B cell (primary cell): ENCODE results near the gene ADGRF5. TPM values are rescaled to one million over a fixed set of nuclear protein-coding genes. Genes with fewer than 3 reads are reported as not detected.

Experiments used
- ATAC-seq: fragments of 200-7000 bp; cut with Tn5 transposase; one replicate; pipeline ENCODE4 v1.10.0; 2021; ENCODE audit warnings: low read depth, mild to moderate bottlenecking, moderate number of reproducible peaks, moderate library complexity
- CTCF ChIA-PET: fragments of 350-600 bp; sonication (Branson Sonifier 250); formaldehyde crosslinking; loops from one replicate; lab custom pipeline; 2021; ENCODE audit warnings: antibody characterized with exemption, inconsistent platforms; lab: Charles Lee
- POLR2A ChIA-PET: fragments of 350-600 bp; sonication (Branson Sonifier 250); formaldehyde crosslinking; loops from one replicate; lab custom pipeline; 2021; ENCODE audit warnings: antibody characterized with exemption; lab: Charles Lee
- DNase-seq: peaks from one replicate; pipeline ENCODE4 v3.0.0; 2013
- H2AFZ ChIP-seq: 2 replicates; pipeline ENCODE4 v1.6.1; 2012; ENCODE audit warnings: mild to moderate bottlenecking, low read depth, low read length; ENCODE audit not compliant: insufficient read depth, poor library complexity, severe bottlenecking
- H3K27ac ChIP-seq, 2 donors: 1 replicate in 1 of 2; 2 replicates in 1 of 2; pipeline ENCODE4 v1.5.1; 2012 to 2013; ENCODE audit warnings: low read length in 2 of 2, mild to moderate bottlenecking in 2 of 2, moderate library complexity in 1 of 2
- H3K27me3 ChIP-seq, 4 experiments: fragments of 200-600 bp in 1 of 4; sonication (generic) in 1 of 4; replicated peaks in 1 of 4; 1 replicate in 2 of 4; 2 replicates in 2 of 4; pipeline versions ENCODE4 v1.6.1 to v1.7.0; 2013 to 2016; ENCODE audit warnings: low read length in 3 of 4, mild to moderate bottlenecking in 2 of 4, mixed read lengths in 1 of 4, moderate library complexity in 1 of 4; ENCODE audit not compliant: insufficient read depth in 4 of 4, control insufficient read depth in 3 of 4; ENCODE audit errors: control extremely low read depth in 1 of 4
- H3K36me3 ChIP-seq, 2 experiments: replicated peaks in 1 of 2; 1 replicate in 1 of 2; 2 replicates in 1 of 2; pipeline versions ENCODE4 v1.6.1 to v1.7.1; 2013; ENCODE audit warnings: low read length in 1 of 2; ENCODE audit not compliant: insufficient read depth in 2 of 2, control insufficient read depth in 1 of 2; ENCODE audit errors: control extremely low read depth in 1 of 2, extremely low read depth in 1 of 2
- H3K4me1 ChIP-seq, 2 donors: fragments of 200-600 bp in 1 of 2; sonication (generic) in 1 of 2; 1 replicate in 1 of 2; 2 replicates in 1 of 2; pipeline versions ENCODE4 v1.5.1 to v1.6.1; 2013 to 2017; ENCODE audit warnings: low read length in 2 of 2; ENCODE audit not compliant: control insufficient read depth in 2 of 2, insufficient read depth in 2 of 2
- H3K4me2 ChIP-seq: replicated peaks from 2 replicates; pipeline ENCODE3; 2012; ENCODE audit warnings: mild to moderate bottlenecking, low read depth, low read length; ENCODE audit not compliant: poor library complexity, severe bottlenecking
- H3K4me3 ChIP-seq, 5 experiments: fragments of 200-600 bp in 1 of 5; sonication (generic) in 1 of 5; 1 replicate in 3 of 5; 2 replicates in 2 of 5; pipeline versions ENCODE4 v1.5.1 to v1.7.0; 2011 to 2016; ENCODE audit warnings: low read length in 4 of 5, mild to moderate bottlenecking in 4 of 5, low read depth in 2 of 5, control low read depth in 1 of 5, moderate library complexity in 1 of 5; ENCODE audit not compliant: insufficient read depth in 1 of 5; ENCODE audit errors: control extremely low read depth in 1 of 5, extremely low read depth in 1 of 5
- H3K79me2 ChIP-seq: fragments of 200-600 bp; sonication (generic); one replicate; pipeline ENCODE4 v1.6.0; 2016; ENCODE audit warnings: low read length; ENCODE audit not compliant: control insufficient read depth, insufficient read depth
- H3K9ac ChIP-seq: fragments of 200-600 bp; sonication (generic); 2 replicates; pipeline ENCODE4 v1.6.1; 2017; ENCODE audit warnings: mild to moderate bottlenecking, low read length, moderate library complexity
- H3K9me3 ChIP-seq, 3 donors: one replicate each; pipeline versions ENCODE4 v1.6.1 to v1.7.1; 2013; ENCODE audit warnings: low read length in 2 of 3; ENCODE audit not compliant: control insufficient read depth in 2 of 3, insufficient read depth in 1 of 3; ENCODE audit errors: control extremely low read depth in 1 of 3
- H4K20me1 ChIP-seq: 2 replicates; pipeline ENCODE4 v1.6.0; 2012; ENCODE audit warnings: mild to moderate bottlenecking, low read length; ENCODE audit not compliant: insufficient read depth, control insufficient read depth, poor library complexity, severe bottlenecking
- H3K27ac Mint-ChIP-seq: one replicate; pipeline ENCODE4 v1.8.0; 2021; ENCODE audit warnings: mixed read lengths
- H3K27me3 Mint-ChIP-seq: one replicate; pipeline ENCODE4 v1.8.0; 2021; ENCODE audit warnings: mixed read lengths
- H3K4me1 Mint-ChIP-seq: one replicate; pipeline ENCODE4 v1.8.0; 2021; ENCODE audit warnings: mixed read lengths
- H3K4me3 Mint-ChIP-seq: one replicate; pipeline ENCODE4 v1.8.0; 2021; ENCODE audit warnings: mixed read lengths
- H3K9me3 Mint-ChIP-seq: one replicate; pipeline ENCODE4 v1.8.0; 2022; ENCODE audit warnings: mixed read lengths; ENCODE audit not compliant: insufficient read depth
- EZH2 ChIP-seq: IDR thresholded peaks from 2 replicates; pipeline ENCODE4 v1.6.1; 2012; ENCODE audit warnings: borderline replicate concordance, low read depth, mild to moderate bottlenecking, moderate library complexity, low read length; ENCODE audit not compliant: insufficient read depth, poor library complexity, severe bottlenecking
- WGBS: methylation state at CpG from one replicate; pipeline ENCODE4 v1.1.5; 2013; ENCODE audit warnings: missing lambda C conversion rate; ENCODE audit not compliant: insufficient coverage; 5-methylcytosine and 5-hydroxymethylcytosine counted together
- intact Hi-C: fragments of 100-400 bp; cut with micrococcal nuclease; formaldehyde crosslinking; loops from one replicate; pipeline ENCODE4 v1.10.0; 2022
- polyA plus RNA-seq: library from polyadenylated mRNA; depleted of rRNA; stranded (reverse); fragments of >200 nt; gene quantifications from 2 replicates; pipeline ENCODE4 v1.2.3, GENCODE V29; 2012
- total RNA-seq, 2 donors: library from RNA; stranded (reverse); fragments of 120-200 nt in 1 of 2; gene quantifications; 1 replicate in 1 of 2; 2 replicates in 1 of 2; pipeline versions ENCODE4 v1.2.3 to v1.2.4, GENCODE V29; 2013 to 2022
- TF ChIP-seq, protein P1 (sequence below): fragments of 200-600 bp; IDR thresholded peaks from one replicate; pipeline ENCODE4 v1.8.0; 2022; ENCODE audit warnings: antibody characterized with exemption, mild to moderate bottlenecking

Gene ADGRF5
- total and polyA plus RNA-seq, 2 donors (not counting 1 experiment from before 2014, with no cell fraction given): not detected

- Mint-ChIP-seq H3K27me3 (peaks cover 12% of the 10 kb centered on the region), H3K4me1 (no peaks in the 10 kb centered on the region), H3K9me3 (no peaks in the 10 kb centered on the region), H3K4me3 (no peak overlapping the region), H3K27ac (no peak overlapping the region)
- Histone ChIP-seq H3K9ac (no peak overlapping the region), H3K9me3 (no peaks in the 10 kb centered on the region), H3K4me2 (no peak overlapping the region), H3K27ac (no peak overlapping the region), H3K79me2 (no peaks in the 10 kb centered on the region), H3K4me1 (no peaks in the 10 kb centered on the region), H3K4me3 (no peak overlapping the region), H4K20me1 (no peaks in the 10 kb centered on the region), H3K36me3 (no peaks in the 10 kb centered on the region), H2AFZ (no peak overlapping the region), H3K27me3 (peaks cover 0 to 3% (median 0%) of the 10 kb centered on the region in 4 experiments)
- 94% methylated on average over 3 of the region's 6 CpGs for WGBS
- ATAC-seq: no peak
- DNase-seq: no peak
- POLR2A ChIA-PET: no interaction called here
- no peak for TF ChIP-seq EZH2
- TF ChIP-seq, protein P1, sequence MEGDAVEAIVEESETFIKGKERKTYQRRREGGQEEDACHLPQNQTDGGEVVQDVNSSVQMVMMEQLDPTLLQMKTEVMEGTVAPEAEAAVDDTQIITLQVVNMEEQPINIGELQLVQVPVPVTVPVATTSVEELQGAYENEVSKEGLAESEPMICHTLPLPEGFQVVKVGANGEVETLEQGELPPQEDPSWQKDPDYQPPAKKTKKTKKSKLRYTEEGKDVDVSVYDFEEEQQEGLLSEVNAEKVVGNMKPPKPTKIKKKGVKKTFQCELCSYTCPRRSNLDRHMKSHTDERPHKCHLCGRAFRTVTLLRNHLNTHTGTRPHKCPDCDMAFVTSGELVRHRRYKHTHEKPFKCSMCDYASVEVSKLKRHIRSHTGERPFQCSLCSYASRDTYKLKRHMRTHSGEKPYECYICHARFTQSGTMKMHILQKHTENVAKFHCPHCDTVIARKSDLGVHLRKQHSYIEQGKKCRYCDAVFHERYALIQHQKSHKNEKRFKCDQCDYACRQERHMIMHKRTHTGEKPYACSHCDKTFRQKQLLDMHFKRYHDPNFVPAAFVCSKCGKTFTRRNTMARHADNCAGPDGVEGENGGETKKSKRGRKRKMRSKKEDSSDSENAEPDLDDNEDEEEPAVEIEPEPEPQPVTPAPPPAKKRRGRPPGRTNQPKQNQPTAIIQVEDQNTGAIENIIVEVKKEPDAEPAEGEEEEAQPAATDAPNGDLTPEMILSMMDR: no peak
- intact Hi-C loops: no loop called here
- CTCF ChIA-PET: no interaction called here
Measured at GRCh38 chr6:46956409-46956808, 34.7 kb upstream of the ADGRF5 start.

DNA sequence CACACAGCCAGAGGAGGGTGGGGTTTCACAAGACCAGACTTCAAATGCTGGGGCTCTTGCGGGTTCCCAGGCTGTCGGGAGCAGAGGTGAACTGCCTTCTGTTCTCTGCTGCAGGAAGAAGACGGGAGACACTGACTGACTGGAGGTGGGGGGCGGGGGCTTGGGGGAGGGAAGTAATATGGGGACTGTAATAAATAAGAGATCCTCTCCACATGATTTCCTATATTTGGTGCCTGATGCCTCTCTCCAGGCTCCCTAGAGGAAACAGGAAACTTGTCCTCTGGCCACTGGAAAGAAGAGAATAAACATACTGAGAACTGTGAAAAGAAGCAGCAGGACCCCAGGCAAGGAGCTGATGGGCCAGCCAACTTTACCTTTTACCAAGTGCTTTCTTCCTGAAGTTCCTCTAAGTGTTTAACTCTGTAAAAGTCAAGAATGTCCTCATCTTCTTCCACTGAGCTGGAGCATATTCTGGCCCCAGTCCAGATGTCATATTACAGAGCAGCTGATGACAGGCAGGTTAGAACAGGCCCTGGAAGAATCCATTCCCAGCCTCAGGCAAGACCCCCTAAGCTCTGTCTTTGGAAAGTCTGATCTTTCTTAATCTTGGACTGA is 33.2 kb upstream of the ADGRF5 start:
- Histone ChIP-seq H3K27me3 (no peaks in the 10 kb centered on the region), H3K27ac (no peak overlapping the region)
- no peak overlapping the region for H3K4me3 Mint-ChIP-seq

More for the DNA sequence above, 33.2 kb upstream of the ADGRF5 start:
- H3K4me1 Mint-ChIP-seq: no peaks in the 10 kb centered on the region
- TF ChIP-seq, protein P1: no peak
- TF ChIP-seq EZH2: no peak
- peaks cover 16% of the 10 kb centered on the region for H3K27me3 Mint-ChIP-seq
- H4K20me1 ChIP-seq: no peaks in the 10 kb centered on the region
- WGBS: no CpG with 5 or more reads among the region's 4 CpGs
- no peaks in the 10 kb centered on the region for H3K36me3 ChIP-seq
- DNase-seq: no peak
- H3K4me3 ChIP-seq: no peak overlapping the region
- POLR2A ChIA-PET: no interaction called here
- H3K79me2 ChIP-seq: no peaks in the 10 kb centered on the region
- no peaks in the 10 kb centered on the region for H3K4me1 ChIP-seq
- intact Hi-C loops: no loop called here
- no peak overlapping the region for H3K9ac ChIP-seq
- no peak overlapping the region for H2AFZ ChIP-seq
- no peak overlapping the region for H3K27ac Mint-ChIP-seq
- ATAC-seq: no peak
- CTCF ChIA-PET: no interaction called here
- no peak overlapping the region for H3K4me2 ChIP-seq
- no peaks in the 10 kb centered on the region for H3K9me3 ChIP-seq
- H3K9me3 Mint-ChIP-seq: no peaks in the 10 kb centered on the region
